ENCODE measurements around the gene MAGED4B. TPM values are rescaled to one million over a fixed set of nuclear protein-coding genes. Genes with fewer than 3 reads are reported as not detected.

Gene MAGED4B
- total RNA-seq, 1 donor from 2014 or later: 304 TPM

DNA sequence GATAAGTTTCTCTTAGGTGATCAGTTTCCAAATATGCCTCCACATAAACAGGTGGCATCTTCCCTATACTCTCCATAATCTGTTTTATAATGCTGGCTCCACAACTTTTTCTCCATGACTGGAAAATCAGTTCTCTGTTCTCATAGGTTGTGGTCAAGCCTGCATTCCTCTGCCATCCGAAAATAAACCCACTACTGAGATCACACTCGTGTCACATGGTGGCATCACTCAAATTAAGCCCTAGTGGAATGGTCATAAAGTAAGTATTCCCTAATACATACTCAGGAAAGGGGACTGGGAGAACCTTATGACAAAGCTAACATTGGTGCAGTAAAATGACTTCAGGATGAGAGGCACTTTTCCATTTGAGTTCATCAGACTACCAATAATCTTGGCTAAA lies 37.6 kb downstream of the MAGED4B start:
- DNase-seq: no peak
- TF ChIP-seq, protein P1, sequence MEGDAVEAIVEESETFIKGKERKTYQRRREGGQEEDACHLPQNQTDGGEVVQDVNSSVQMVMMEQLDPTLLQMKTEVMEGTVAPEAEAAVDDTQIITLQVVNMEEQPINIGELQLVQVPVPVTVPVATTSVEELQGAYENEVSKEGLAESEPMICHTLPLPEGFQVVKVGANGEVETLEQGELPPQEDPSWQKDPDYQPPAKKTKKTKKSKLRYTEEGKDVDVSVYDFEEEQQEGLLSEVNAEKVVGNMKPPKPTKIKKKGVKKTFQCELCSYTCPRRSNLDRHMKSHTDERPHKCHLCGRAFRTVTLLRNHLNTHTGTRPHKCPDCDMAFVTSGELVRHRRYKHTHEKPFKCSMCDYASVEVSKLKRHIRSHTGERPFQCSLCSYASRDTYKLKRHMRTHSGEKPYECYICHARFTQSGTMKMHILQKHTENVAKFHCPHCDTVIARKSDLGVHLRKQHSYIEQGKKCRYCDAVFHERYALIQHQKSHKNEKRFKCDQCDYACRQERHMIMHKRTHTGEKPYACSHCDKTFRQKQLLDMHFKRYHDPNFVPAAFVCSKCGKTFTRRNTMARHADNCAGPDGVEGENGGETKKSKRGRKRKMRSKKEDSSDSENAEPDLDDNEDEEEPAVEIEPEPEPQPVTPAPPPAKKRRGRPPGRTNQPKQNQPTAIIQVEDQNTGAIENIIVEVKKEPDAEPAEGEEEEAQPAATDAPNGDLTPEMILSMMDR (IDR thresholded peaks at IDR 0.05; ENCODE audit: partially characterized antibody, unreplicated experiment): no peak
- Mint-ChIP-seq H3K27me3 (ENCODE audit: unreplicated experiment) (no peaks in the 10 kb centered on the region), H3K9me3 (ENCODE audit: unreplicated experiment) (no peaks in the 10 kb centered on the region), H3K27ac (ENCODE audit: unreplicated experiment) (no peak overlapping the region), H3K4me3 (ENCODE audit: unreplicated experiment) (no peak overlapping the region), H3K36me3 (ENCODE audit: unreplicated experiment) (no peaks in the 10 kb centered on the region), H3K4me1 (ENCODE audit: low read depth, unreplicated experiment) (no peaks in the 10 kb centered on the region)

DNA sequence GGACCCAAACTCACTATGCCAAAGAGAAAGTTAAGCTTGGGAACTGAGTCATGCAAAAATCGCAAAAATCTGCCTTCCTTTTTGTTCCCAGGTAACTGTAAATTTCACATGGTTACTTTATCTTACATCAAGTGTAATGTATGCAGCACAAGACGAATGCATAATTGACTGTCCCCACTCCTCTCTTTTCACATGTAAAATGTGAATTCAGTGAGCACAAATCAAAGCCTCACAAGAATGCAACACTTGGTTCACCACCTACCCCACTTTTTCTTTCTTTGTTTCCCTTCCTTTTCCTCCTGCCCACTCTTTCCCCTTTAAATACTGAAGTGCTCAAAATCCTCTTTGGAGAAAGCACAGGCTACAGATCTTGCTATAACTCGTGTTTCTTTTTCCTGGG lies 53.2 kb downstream of the MAGED4B start:
- DNase-seq: no peak
- H3K27me3 Mint-ChIP-seq (ENCODE audit: unreplicated experiment): no peaks in the 10 kb centered on the region
- TF ChIP-seq, protein P1 (IDR thresholded peaks at IDR 0.05; ENCODE audit: partially characterized antibody, unreplicated experiment): no peak
- H3K27ac Mint-ChIP-seq (ENCODE audit: unreplicated experiment): no peak overlapping the region
- no peaks in the 10 kb centered on the region for H3K36me3 Mint-ChIP-seq (ENCODE audit: unreplicated experiment)
- no peak overlapping the region for H3K4me3 Mint-ChIP-seq (ENCODE audit: unreplicated experiment)
- no peaks in the 10 kb centered on the region for H3K9me3 Mint-ChIP-seq (ENCODE audit: unreplicated experiment)
- no peaks in the 10 kb centered on the region for H3K4me1 Mint-ChIP-seq (ENCODE audit: low read depth, unreplicated experiment)

Other genes with a start within 250 kb of the MAGED4B start
- gene MAGED1, start 175.6 kb downstream of the MAGED4B start, total RNA-seq (ENCODE audit: unreplicated experiment): 202 TPM
- 192 TPM for gene MAGED4, start 115.7 kb upstream of the MAGED4B start, total RNA-seq (ENCODE audit: unreplicated experiment)

All from glutamatergic neuron (in vitro differentiated cells).